H1 (cell line): ENCODE measurements around the gene STK32A. TPM values are rescaled to one million over a fixed set of nuclear protein-coding genes. Genes with fewer than 3 reads are reported as not detected.

ENCODE experiments used
- CTCF ChIA-PET: fragments of 300-600 bp; sonication (Branson Sonifier 250); formaldehyde crosslinking; loops from one replicate; lab custom pipeline; 2021; ENCODE audit not compliant: partially characterized antibody; lab: Charles Lee
- POLR2A ChIA-PET: fragments of 300-600 bp; sonication (Branson Sonifier 250); formaldehyde crosslinking; loops from one replicate; lab custom pipeline; 2021; ENCODE audit warnings: inconsistent platforms; ENCODE audit not compliant: partially characterized antibody; lab: Charles Lee
- DNase-seq, 2 experiments: peaks; one replicate each; pipeline versions ENCODE4 v3.0.0 to v3.0.0-alpha.2; 2010 to 2022; ENCODE audit warnings: low spot score in 2 of 2, low read depth in 1 of 2, mixed read lengths in 1 of 2
- FAIRE-seq: peaks from 2 replicates; lab custom pipeline; 2011; peaks lifted over from hg19 to GRCh38; lab: Jason Lieb, UNC
- H2AFZ ChIP-seq: 2 replicates; pipeline ENCODE4 v1.8.1; 2012; ENCODE audit warnings: low read length, inconsistent platforms
- H2AK5ac ChIP-seq: 2 replicates; pipeline ENCODE4 v1.6.1; 2013; ENCODE audit warnings: low read depth, low read length
- H2BK120ac ChIP-seq: replicated peaks from 2 replicates; pipeline ENCODE3; 2013; ENCODE audit warnings: low read depth, low read length, inconsistent platforms
- H2BK12ac ChIP-seq: 2 replicates; pipeline ENCODE4 v1.6.1; 2013; ENCODE audit warnings: low read depth, low read length
- H2BK15ac ChIP-seq: 2 replicates; pipeline ENCODE4 v1.6.1; 2013; ENCODE audit warnings: low read length
- H2BK20ac ChIP-seq: 2 replicates; pipeline ENCODE4 v1.6.1; 2013; ENCODE audit warnings: low read length
- H2BK5ac ChIP-seq: 2 replicates; pipeline ENCODE4 v1.6.1; 2013; ENCODE audit warnings: low read depth, low read length
- H3K14ac ChIP-seq: 2 replicates; pipeline ENCODE4 v1.6.1; 2013; ENCODE audit warnings: inconsistent platforms; ENCODE audit not compliant: insufficient read length
- H3K18ac ChIP-seq: 2 replicates; pipeline ENCODE4 v1.6.1; 2013; ENCODE audit warnings: low read length; ENCODE audit errors: extremely low read depth
- H3K23ac ChIP-seq: 2 replicates; pipeline ENCODE4 v1.6.1; 2013; ENCODE audit warnings: inconsistent platforms; ENCODE audit not compliant: insufficient read length
- H3K23me2 ChIP-seq: 2 replicates; pipeline ENCODE4 v1.6.1; 2013; ENCODE audit warnings: low read depth, low read length
- H3K27ac ChIP-seq: 2 replicates; pipeline ENCODE4 v1.6.1; 2011; ENCODE audit warnings: low read depth, low read length, inconsistent platforms
- H3K27me3 ChIP-seq, 4 experiments: replicated peaks in 1 of 4; 1 replicate in 1 of 4; 2 replicates in 3 of 4; pipeline versions ENCODE4 v1.6.1 to v1.8.1; 2011 to 2013; ENCODE audit warnings: low read length in 3 of 4, mild to moderate bottlenecking in 3 of 4, inconsistent platforms in 2 of 4, mixed read lengths in 2 of 4, moderate library complexity in 1 of 4; ENCODE audit not compliant: control insufficient read depth in 3 of 4, insufficient read depth in 3 of 4; ENCODE audit errors: extremely low read depth in 1 of 4
- H3K36me3 ChIP-seq, 4 experiments: 2 replicates each; pipeline versions ENCODE4 v1.6.1 to v1.8.1; 2011 to 2013; ENCODE audit warnings: mild to moderate bottlenecking in 4 of 4, low read length in 3 of 4, moderate library complexity in 2 of 4, control low read depth in 1 of 4, inconsistent platforms in 1 of 4; ENCODE audit not compliant: insufficient read depth in 4 of 4, control insufficient read depth in 2 of 4
- H3K4ac ChIP-seq: replicated peaks from 2 replicates; pipeline ENCODE3; 2013; ENCODE audit warnings: low read length, low read depth, mixed read lengths, inconsistent platforms; ENCODE audit not compliant: insufficient read length
- H3K4me1 ChIP-seq, 4 experiments: replicated peaks in 1 of 4; 1 replicate in 1 of 4; 2 replicates in 3 of 4; pipeline versions ENCODE4 v1.6.1 to v1.8.1; 2011 to 2013; ENCODE audit warnings: low read length in 3 of 4, inconsistent platforms in 2 of 4, mixed read lengths in 1 of 4; ENCODE audit not compliant: insufficient read depth in 4 of 4, control insufficient read depth in 3 of 4
- H3K4me2 ChIP-seq, 2 experiments: 2 replicates each; pipeline versions ENCODE4 v1.6.1 to v1.8.1; 2011 to 2013; ENCODE audit warnings: low read depth in 2 of 2, low read length in 2 of 2, control low read depth in 1 of 2, inconsistent platforms in 1 of 2, mild to moderate bottlenecking in 1 of 2; ENCODE audit not compliant: insufficient read depth in 1 of 2
- H3K4me3 ChIP-seq, 4 experiments: fragments of 200-600, 300-600 bp in 1 of 4; sonication (generic), shearing (Covaris generic), sonication (Bioruptor Twin) in 1 of 4; 2 replicates each; pipeline versions ENCODE4 v1.5.1 to v1.8.1; 2011 to 2016; ENCODE audit warnings: low read length in 4 of 4, low read depth in 3 of 4, control low read depth in 2 of 4, inconsistent platforms in 2 of 4, mild to moderate bottlenecking in 2 of 4, mixed read lengths in 1 of 4, moderate library complexity in 1 of 4; ENCODE audit not compliant: insufficient read depth in 2 of 4; ENCODE audit errors: extremely low read depth in 1 of 4
- H3K56ac ChIP-seq: replicated peaks from 2 replicates; pipeline ENCODE3; 2013; ENCODE audit warnings: low read depth, mild to moderate bottlenecking, mixed read lengths, low read length, inconsistent platforms; ENCODE audit not compliant: insufficient read length
- H3K79me1 ChIP-seq: 2 replicates; pipeline ENCODE4 v1.6.1; 2013; ENCODE audit warnings: low read depth, low read length, control low read depth
- H3K79me2 ChIP-seq, 2 experiments: 2 replicates each; pipeline versions ENCODE4 v1.6.1 to v1.8.1; 2012 to 2013; ENCODE audit warnings: low read length in 2 of 2, mild to moderate bottlenecking in 2 of 2, inconsistent platforms in 1 of 2; ENCODE audit not compliant: insufficient read depth in 2 of 2, control insufficient read depth in 1 of 2
- H3K9ac ChIP-seq, 4 experiments: replicated peaks in 1 of 4; 1 replicate in 1 of 4; 2 replicates in 3 of 4; pipeline versions ENCODE4 v1.6.1 to v1.8.1; 2011 to 2013; ENCODE audit warnings: low read depth in 3 of 4, low read length in 3 of 4, control low read depth in 2 of 4, mild to moderate bottlenecking in 2 of 4, moderate library complexity in 2 of 4, inconsistent platforms in 1 of 4; ENCODE audit errors: extremely low read depth in 1 of 4
- H3K9me3 ChIP-seq, 2 experiments: 2 replicates each; pipeline versions ENCODE4 v1.6.1 to v1.8.1; 2012 to 2013; ENCODE audit warnings: mild to moderate bottlenecking in 2 of 2, moderate library complexity in 2 of 2, control low read depth in 1 of 2, inconsistent platforms in 1 of 2, low read depth in 1 of 2, low read length in 1 of 2, mixed read lengths in 1 of 2; ENCODE audit not compliant: insufficient read depth in 2 of 2
- H4K20me1 ChIP-seq, 2 experiments: replicated peaks in 1 of 2; 2 replicates each; pipeline versions ENCODE3 to v1.8.1; 2011 to 2013; ENCODE audit warnings: inconsistent platforms in 2 of 2, low read length in 2 of 2, mild to moderate bottlenecking in 1 of 2; ENCODE audit not compliant: insufficient read depth in 2 of 2, control insufficient read depth in 1 of 2
- H4K5ac ChIP-seq: 2 replicates; pipeline ENCODE4 v1.6.1; 2013; ENCODE audit warnings: low read length, low read depth, mixed read lengths, inconsistent platforms; ENCODE audit not compliant: insufficient read length
- H4K8ac ChIP-seq: 2 replicates; pipeline ENCODE4 v1.8.0; 2013; ENCODE audit warnings: mild to moderate bottlenecking, moderate library complexity, low read length, inconsistent platforms; ENCODE audit not compliant: insufficient read depth; ENCODE audit errors: extremely low read depth
- H4K91ac ChIP-seq: replicated peaks from 2 replicates; pipeline ENCODE3; 2013; ENCODE audit warnings: low read length, mixed read lengths, inconsistent platforms; ENCODE audit not compliant: insufficient read length
- BCL11A ChIP-seq, 2 experiments: IDR thresholded peaks; one replicate each; pipeline ENCODE4 v1.6.1; 2011; ENCODE audit warnings: low read depth in 2 of 2, low read length in 2 of 2, mild to moderate bottlenecking in 2 of 2
- CTCF ChIP-seq, 3 experiments: IDR thresholded peaks; 1 replicate in 2 of 3; 2 replicates in 1 of 3; pipeline versions ENCODE4 v1.5.1 to v1.6.1; 2011; ENCODE audit warnings: low read length in 3 of 3, mild to moderate bottlenecking in 3 of 3, inconsistent platforms in 2 of 3, low read depth in 1 of 3, moderate library complexity in 1 of 3; ENCODE audit not compliant: insufficient read depth in 1 of 3; ENCODE audit errors: control extremely low read depth in 1 of 3
- EZH2 ChIP-seq: fragments of 200-600 bp; sonication (generic); IDR thresholded peaks from 2 replicates; pipeline ENCODE4 v1.7.1; 2012; ENCODE audit warnings: low read depth, mild to moderate bottlenecking, moderate library complexity, low read length, inconsistent platforms; ENCODE audit not compliant: severe bottlenecking
- POLR2AphosphoS5 ChIP-seq: IDR thresholded peaks from 2 replicates; pipeline ENCODE4 v1.6.1; 2011; ENCODE audit warnings: low read depth, low read length
- POU5F1 ChIP-seq: IDR thresholded peaks from 2 replicates; pipeline ENCODE4 v1.6.1; 2011; ENCODE audit warnings: low read depth, mild to moderate bottlenecking, low read length, moderate library complexity
- RAD21 ChIP-seq, 2 experiments: IDR thresholded peaks in 1 of 2; conservative IDR thresholded peaks in 1 of 2; 2 replicates each; pipeline ENCODE4 v1.6.1; 2011; ENCODE audit warnings: low read depth in 2 of 2, low read length in 2 of 2, improper control_type of control experiment in 1 of 2, inconsistent platforms in 1 of 2, mild to moderate bottlenecking in 1 of 2, moderate library complexity in 1 of 2
- RBBP5 ChIP-seq: IDR thresholded peaks from 2 replicates; pipeline ENCODE4 v1.7.1; 2012; ENCODE audit warnings: low read depth, mild to moderate bottlenecking, inconsistent platforms, low read length, moderate library complexity, borderline replicate concordance
- RNF2 ChIP-seq: fragments of 200-900, 300-1000 bp; sonication (generic); IDR thresholded peaks from 2 replicates; pipeline ENCODE4 v1.7.1; 2016; ENCODE audit warnings: borderline replicate concordance, low read depth, mild to moderate bottlenecking, antibody characterized with exemption, low read length; ENCODE audit not compliant: poor library complexity, severe bottlenecking; ENCODE audit errors: missing control alignments
- SIRT6 ChIP-seq: IDR thresholded peaks from one replicate; pipeline ENCODE4 v1.7.1; 2012; ENCODE audit warnings: low read length, inconsistent platforms
- SP4 ChIP-seq: IDR thresholded peaks from 2 replicates; pipeline ENCODE4 v1.6.1; 2012; ENCODE audit warnings: low read length, inconsistent platforms
- TBP ChIP-seq: IDR thresholded peaks from 2 replicates; pipeline ENCODE4 v1.6.1; 2011; ENCODE audit warnings: low read depth, low read length, improper control_type of control experiment
- ZNF274 ChIP-seq: IDR thresholded peaks from 2 replicates; pipeline ENCODE4 v1.7.0; 2012; ENCODE audit warnings: low read length, borderline replicate concordance; ENCODE audit errors: extremely low read depth
- WGBS, 2 experiments: shearing (Covaris generic) in 1 of 2; methylation state at CpG; one replicate each; pipeline versions ENCODE4 v1.1.6 to v1.1.7; 2013 to 2015; ENCODE audit warnings: low lambda C conversion rate in 2 of 2, mixed read lengths in 2 of 2, inconsistent platforms in 1 of 2, low coverage in 1 of 2, missing lambda C conversion rate in 1 of 2; ENCODE audit not compliant: insufficient replicate concordance in 2 of 2, insufficient coverage in 1 of 2, insufficient read length in 1 of 2; ENCODE audit errors: extremely low coverage in 1 of 2, missing lambda C conversion rate in 1 of 2; 5-methylcytosine and 5-hydroxymethylcytosine counted together
- polyA plus RNA-seq, 7 experiments: library from polyadenylated mRNA; depleted of rRNA in 3 of 7; stranded (reverse) in 5 of 7; unstranded in 2 of 7; fragments of >200 nt in 5 of 7; fragments of 200-250 nt in 2 of 7; gene quantifications; 1 replicate in 5 of 7; 2 replicates in 1 of 7; 4 replicates in 1 of 7; pipeline versions ENCODE4 v1.2.1 to v1.2.3, GENCODE V29; 2011 to 2013; ENCODE audit warnings: missing spikeins in 2 of 7, mixed read lengths in 2 of 7
- total RNA-seq: library from RNA; stranded (reverse); fragmentation: NEBNext Ultra II Directional; extraction: Animal tissue kit (Norgen Biotek cat#: 25700); gene quantifications from 2 replicates; pipeline ENCODE4 v1.2.1, GENCODE V29; 2021

The STK32A gene
- total and polyA plus RNA-seq, 2 of the 8 experiments (the other 6 are each of a cell fraction or from before 2014, with no cell fraction given) = 1.3 to 2.5 TPM

- no peak overlapping the region for H2BK5ac ChIP-seq
- no peaks in the 10 kb centered on the region for H3K79me2 ChIP-seq
- FAIRE-seq = no peak
- H3K27ac ChIP-seq = no peak overlapping the region
- no peaks in the 10 kb centered on the region for H3K36me3 ChIP-seq
- H4K5ac ChIP-seq = no peak overlapping the region
- CTCF ChIA-PET = no interaction called here
- no peaks in the 10 kb centered on the region for H4K20me1 ChIP-seq
- H3K27me3 ChIP-seq = no peaks in the 10 kb centered on the region
- no peaks in the 10 kb centered on the region for H3K23me2 ChIP-seq
- no peak overlapping the region for H2BK15ac ChIP-seq
- H3K4ac ChIP-seq = no peak overlapping the region
- WGBS, 2 experiments = 86% methylated on average over 9 of the region's 9 CpGs; no CpG with 5 or more reads in 1 of the 2 experiments
- TF ChIP-seq TBP = no peak
- no peak for TF ChIP-seq RBBP5
- TF ChIP-seq SP4 = no peak
- TF ChIP-seq POLR2AphosphoS5 = no peak
- no peak for TF ChIP-seq ZNF274
- TF ChIP-seq EZH2 = no peak
- TF ChIP-seq BCL11A (IDR thresholded peaks at IDR 0.05; ENCODE audit: low read depth in 2 of 2, low read length in 2 of 2) = no peak
- no peak for TF ChIP-seq CTCF (IDR thresholded peaks at IDR 0.05; ENCODE audit: control extremely low read depth in 1 of 3, insufficient read depth in 1 of 3, low read depth in 1 of 3, low read length in 3 of 3)
- no peak for TF ChIP-seq POU5F1
- no peak for TF ChIP-seq RNF2
- no peak for TF ChIP-seq RAD21 (IDR thresholded peaks at IDR 0.05 in 1 of 2, conservative IDR thresholded peaks at IDR 0.05 in 1 of 2; ENCODE audit: low read depth in 2 of 2, low read length in 2 of 2)
- no peak for TF ChIP-seq SIRT6
- H3K4me1 ChIP-seq = 0 out of 7 replicates have a peak, but pooled peaks cover 0 to 1% (median 0%) of the 10 kb centered on the region in 4 experiments
- H3K14ac ChIP-seq = no peak overlapping the region
- H3K79me1 ChIP-seq = no peaks in the 10 kb centered on the region
- H3K4me2 ChIP-seq = no peak overlapping the region
- H2BK120ac ChIP-seq = no peak overlapping the region
- no peak overlapping the region for H3K18ac ChIP-seq
- H2AK5ac ChIP-seq = no peak overlapping the region
- H3K9me3 ChIP-seq = no peaks in the 10 kb centered on the region
- H2BK20ac ChIP-seq = no peak overlapping the region
- H4K91ac ChIP-seq = no peak overlapping the region
- no peak overlapping the region for H2AFZ ChIP-seq
- no peak overlapping the region for H3K23ac ChIP-seq
- POLR2A ChIA-PET = no interaction called here
- no peak overlapping the region for H4K8ac ChIP-seq
- H3K4me3 ChIP-seq = no peak overlapping the region
- no peak overlapping the region for H3K9ac ChIP-seq
- no peak for DNase-seq
- no peak overlapping the region for H3K56ac ChIP-seq
- H2BK12ac ChIP-seq = no peak overlapping the region
Measured at GRCh38 chr5:147305147-147305546, 70.3 kb downstream of the STK32A start.
